ENCODE data around the gene CSNK1A1L.

Gene CSNK1A1L

DNA sequence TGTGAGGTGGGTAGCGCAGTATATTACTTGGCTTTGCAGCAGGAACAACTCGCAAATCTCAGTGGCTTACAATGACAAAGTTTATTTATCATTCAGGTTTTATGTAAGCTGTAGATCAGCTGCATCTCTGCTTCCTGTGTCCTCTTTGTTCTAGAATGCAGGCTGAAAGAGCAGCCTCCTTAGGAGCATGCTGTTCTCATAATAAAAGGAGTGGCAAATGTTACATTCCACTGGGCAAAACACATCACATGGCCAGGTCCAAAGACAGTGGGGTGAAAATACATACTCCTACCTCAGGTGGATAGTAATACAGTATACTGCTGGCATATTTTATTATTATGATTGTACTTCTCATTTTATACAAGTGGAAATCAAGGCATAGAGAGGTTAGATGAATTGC, 1.2 kb upstream of the CSNK1A1L start:
- DNase-seq (ENCODE audit: low read depth) = no peak

DNA sequence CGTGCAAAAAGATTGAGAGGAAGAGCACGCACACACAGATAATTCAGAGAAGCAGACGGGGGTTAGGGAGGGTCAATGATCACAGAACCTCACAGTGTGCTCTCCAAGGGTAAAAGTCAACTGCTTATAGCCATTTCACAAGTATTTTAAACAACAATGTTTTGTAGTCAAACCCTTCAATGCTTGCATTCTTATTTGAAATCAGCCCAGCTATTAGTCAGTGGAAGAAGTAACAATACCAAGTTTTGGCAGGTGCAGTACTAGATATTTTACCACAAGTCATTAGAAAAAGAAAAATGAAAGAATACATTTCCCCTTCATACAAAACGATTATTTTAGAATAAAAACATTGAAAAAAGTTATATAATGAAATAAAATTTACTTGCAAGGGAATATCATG, 2.6 kb downstream of the CSNK1A1L start:
- no peak for DNase-seq (ENCODE audit: low read depth)

DNA sequence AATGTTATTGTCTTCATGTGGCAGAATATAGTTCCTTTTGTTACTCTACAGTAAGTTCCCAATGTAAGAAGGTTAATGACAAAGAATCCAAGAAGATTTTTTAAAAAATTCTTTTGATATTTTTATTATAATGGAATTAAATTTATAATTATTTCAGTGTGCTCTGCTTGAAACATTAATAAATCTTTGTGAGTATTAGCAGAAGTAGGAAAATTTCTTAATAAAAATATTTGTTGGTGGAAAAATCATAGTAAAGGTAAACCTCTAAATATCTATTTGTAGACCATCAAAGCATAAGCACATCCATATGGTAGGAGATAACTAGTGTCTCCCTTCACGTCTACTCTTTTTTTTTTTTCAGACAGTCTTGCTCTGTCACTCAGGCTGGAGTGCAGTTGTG, 4.3 kb downstream of the CSNK1A1L start:
- DNase-seq (ENCODE audit: low read depth) = no peak

DNA sequence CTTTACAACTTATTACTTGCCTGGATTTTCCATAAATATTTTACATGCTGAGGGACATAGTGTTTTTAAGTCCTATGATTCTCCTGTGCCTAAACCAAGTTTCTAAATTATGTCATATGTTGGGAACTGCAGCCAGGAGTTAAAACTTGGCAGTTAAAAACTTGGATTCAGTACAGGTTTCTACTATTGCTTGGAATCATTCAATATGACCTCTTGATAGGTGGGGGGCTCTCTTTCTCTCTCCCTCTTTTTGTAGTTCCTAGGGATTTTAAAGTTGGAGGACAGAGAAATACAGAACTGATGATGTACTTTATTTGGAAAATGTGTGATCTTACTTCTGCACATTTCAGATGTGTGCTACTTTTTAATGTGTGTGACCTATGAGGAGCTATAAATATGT, 4.7 kb downstream of the CSNK1A1L start:
- DNase-seq (ENCODE audit: low read depth) = no peak

DNA sequence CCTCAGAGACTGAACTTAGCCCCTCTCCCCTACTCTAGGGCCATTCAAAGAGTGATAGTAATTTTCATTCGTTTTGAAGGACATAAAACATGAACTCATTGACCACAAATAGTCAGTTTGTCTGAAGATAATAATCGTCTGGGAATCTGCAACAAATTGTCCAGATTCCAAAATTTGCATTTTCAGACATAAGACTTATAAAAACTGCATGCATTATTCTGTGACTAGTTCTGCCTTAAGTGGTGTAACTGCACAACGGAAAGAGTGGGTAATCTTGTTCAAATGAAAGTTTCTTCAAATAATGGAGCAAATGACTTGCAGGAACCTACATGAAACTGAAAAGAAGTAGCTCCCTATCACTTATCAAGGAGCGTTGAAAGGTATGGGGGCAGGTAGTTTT, 8.4 kb downstream of the CSNK1A1L start:
- no peak for DNase-seq (ENCODE audit: low read depth)

DNA sequence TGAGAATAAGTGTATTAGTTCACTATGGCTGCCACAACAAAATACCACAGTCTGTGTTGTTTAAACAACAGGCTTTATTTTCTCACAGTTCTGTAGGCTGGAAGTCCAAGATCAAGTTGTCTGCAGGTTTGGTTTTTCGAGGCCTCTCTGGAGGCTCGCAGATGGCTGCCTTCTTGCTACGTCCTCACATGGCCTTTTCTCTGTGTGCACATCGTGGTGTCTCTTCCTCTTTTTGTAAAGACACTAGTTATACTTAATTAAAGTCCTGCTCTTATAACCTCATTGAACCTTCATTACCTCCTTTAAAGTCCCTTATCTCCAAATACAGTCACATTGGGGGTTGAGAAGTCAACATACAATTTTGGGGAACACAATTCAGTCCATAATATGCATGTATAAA, 10.6 kb downstream of the CSNK1A1L start:
- DNase-seq (ENCODE audit: low read depth) = no peak

DNA sequence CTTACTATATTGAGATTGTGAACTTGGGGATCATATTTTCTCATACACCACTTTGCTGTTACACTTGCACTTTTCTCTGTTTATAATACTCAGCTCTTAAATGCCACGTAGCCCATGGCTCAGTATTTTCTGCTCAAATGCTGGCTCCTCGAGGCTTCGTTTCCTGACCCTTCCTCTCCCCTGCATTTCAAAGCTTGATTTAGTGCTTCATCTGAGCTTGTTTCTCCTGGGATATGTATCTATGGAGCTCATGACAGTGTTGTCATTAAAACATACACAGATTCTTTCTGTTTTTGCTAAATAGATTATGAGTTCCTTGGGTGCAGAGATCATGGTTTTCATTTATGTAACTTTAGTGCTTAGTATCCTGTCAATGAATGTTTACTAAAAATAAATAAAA, 11.4 kb downstream of the CSNK1A1L start:
- DNase-seq (ENCODE audit: low read depth) = no peak

DNA sequence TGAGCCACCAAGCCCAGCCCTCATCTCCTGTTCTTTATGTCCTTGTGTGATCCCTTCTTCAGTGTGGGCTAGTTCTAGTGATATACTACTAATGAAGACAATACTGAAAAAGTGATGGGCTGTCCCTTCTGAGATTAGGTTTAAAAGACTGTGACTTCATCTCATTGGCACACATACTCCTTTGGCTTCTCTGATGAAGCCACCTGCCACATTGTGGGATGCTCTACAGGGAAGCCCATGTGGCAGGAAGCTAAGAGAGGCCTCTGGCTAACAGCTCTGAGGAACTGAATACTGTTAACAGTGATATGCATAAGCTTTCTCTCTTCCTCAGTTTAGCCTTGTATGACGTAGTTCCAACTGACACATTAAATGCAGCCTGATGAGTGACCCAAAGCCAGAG, 13.6 kb downstream of the CSNK1A1L start:
- no peak for DNase-seq (ENCODE audit: low read depth)

DNA sequence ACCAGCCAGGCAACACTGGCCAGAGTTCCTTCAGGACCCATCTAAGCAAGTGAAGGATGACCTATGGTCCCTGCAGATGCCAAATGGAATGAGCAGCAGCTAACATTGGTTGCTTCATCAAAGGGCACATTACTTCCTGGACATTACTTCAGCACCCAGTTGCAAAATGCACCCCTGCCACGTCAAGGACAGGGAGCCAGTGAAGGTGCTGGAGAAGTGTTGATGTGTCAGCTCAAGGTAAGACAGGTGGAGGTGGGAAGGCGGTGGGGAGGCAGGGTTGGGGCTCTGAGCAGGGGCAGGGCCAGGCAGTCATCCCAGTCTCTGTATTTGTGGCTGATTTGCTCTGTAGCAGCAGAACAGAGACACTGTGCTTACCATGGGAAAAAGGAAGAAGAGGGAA, 14.6 kb downstream of the CSNK1A1L start:
- no peak for DNase-seq (ENCODE audit: low read depth)

DNA sequence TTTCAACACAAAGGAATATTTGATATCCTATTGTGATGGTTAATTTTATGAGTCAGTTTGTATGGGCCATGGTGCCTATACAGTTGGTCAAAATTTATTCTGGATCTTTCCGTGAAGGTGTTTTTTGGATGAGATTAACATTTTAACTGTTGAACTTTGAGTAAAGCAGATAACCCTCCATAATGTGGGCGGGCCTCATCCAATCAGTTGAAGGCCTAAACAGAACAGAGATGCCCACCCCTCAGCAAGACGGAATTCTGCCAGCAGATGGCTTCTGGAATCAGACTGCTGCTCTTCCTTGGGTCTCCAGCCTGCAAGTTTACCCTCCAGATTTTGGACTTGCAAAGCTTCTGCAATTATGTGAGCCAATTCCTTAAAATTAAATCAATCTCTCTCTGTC, 16.0 kb downstream of the CSNK1A1L start:
- DNase-seq (ENCODE audit: low read depth) = no peak

DNA sequence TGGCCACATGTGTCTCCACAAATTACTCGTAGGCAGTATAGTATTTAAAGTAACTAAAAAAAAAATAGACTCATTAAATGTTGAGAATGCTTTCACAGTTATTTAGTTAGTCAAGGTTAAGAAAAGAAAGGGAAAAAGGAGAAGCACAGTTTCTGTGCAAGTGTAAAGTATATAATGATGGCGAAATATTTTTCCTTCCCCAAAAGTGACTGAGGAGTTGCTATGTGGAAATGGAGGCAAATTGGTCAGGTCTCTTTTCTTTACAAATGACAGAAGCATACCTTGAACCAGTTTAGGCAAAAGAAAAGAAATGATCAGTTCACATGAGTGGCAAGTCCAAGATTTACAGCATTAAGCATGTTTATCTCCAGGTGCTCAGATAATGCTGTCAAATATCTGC, 18.0 kb downstream of the CSNK1A1L start:
- no peak for DNase-seq (ENCODE audit: low read depth)

DNA sequence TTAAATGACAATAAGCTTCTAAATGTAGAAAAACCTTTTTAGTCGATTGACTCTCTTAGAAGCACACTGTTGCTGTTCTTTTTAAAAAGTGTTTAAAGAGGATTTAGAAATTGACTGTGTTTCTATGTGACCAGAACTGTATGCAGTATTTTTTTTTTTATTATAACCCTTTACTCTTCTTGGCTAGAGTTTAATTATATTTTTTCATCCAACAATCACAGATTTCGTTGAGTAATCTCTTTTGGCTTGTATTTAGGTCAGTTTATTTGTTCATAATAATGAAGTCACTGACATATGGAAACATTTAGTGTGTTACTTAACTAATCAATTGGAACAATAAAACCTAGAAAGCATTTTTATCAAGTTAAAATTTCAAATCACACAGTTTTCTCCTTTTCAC, 19.9 kb downstream of the CSNK1A1L start:
- no peak for DNase-seq (ENCODE audit: low read depth)

DNA sequence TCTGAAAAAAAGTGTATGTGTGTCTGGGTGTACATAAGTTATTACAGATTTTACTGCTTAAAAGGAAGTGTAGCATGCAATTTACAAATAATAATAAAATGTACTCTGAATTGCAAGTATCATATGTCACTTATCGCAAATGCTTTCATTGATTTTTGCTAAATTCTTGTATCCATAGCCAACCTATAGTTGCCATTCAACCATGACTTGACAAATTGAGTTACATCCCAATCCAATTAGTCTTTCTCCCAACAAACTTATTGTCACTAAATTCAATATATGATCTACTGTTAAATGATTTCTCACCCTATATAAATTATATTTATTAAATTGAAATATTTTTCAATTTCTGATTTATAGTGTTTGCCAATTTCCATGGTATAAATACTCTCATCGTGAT, 28.6 kb downstream of the CSNK1A1L start:
- no peak for DNase-seq (ENCODE audit: low read depth)

DNA sequence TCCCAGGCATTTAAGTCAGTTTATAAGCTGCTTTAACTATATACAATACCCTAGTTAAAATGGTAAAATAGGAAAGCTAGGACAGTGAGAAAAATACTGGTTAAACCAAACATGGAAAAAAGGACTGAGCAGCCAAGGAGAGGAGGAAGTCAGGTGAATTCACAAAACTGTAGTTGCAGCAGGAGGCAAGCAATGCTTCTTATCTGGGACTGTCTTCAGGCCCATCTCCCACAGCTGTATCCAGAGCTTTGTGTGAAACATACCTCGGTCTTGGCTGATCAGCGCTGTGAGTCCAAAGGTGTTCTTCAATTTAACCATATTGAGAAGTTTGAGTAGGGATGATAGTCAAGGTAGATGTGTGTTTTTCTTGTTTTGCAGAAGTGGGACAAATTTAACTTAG, 30.3 kb downstream of the CSNK1A1L start:
- no peak for DNase-seq (ENCODE audit: low read depth)

DNA sequence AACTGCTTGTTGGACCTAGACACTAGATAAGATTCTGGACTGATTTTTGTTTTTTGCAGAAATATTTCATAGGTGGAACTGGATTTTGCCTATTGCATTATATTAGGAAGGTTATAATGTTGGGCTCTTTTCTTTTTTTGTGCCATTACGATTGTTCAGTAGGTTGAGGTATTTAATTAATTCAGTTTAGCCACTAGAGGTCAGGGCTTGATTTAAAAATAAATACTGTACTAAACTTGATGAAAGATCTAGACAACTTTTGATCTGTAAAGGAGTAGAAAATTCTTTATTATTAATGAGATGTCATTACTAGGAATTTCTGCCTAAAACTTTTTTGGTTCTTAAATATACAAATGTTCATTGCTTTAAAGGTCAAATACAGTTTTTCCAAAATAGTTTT, 30.8 kb downstream of the CSNK1A1L start:
- DNase-seq (ENCODE audit: low read depth) = no peak

DNA sequence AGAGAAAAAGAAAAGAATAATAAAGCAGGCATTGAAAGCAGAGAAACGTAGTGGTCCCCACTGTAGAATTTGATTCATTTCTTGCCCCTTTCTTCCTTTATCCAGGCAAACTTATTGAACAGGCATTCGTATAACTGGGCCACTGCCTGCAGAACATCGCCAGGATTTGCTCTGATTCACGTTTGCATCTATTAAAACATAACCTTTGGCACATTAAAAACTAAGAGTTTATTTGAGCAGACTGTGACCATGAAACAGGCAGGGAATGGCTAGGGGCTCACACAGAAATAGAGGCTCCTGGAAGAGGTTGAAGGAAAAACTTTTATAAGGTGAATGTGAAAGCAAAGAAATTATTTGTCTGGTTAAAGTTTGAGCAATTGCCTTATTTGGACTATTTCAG, 33.4 kb downstream of the CSNK1A1L start:
- DNase-seq (ENCODE audit: low read depth) = no peak

DNA sequence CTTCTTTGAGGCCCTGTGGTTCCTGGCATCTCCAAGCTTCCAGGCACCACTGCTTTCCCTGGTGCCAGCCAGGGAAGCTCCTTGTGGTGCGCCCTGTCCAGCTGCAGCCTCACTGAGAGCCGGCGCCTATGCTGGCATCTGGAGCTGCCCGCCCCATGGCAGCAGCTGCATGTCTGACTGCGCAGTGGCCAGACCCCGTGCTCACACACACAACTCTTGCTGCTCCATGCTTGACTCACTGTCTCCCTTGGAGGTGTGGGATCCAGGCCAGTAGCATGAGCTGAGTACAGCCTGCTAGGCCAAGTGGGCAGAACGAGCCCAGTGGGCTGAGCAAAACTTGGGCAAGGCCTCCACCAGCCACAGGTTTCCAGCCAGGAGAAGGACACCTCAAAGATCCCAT, 34.5 kb downstream of the CSNK1A1L start:
- DNase-seq (ENCODE audit: low read depth) = no peak

DNA sequence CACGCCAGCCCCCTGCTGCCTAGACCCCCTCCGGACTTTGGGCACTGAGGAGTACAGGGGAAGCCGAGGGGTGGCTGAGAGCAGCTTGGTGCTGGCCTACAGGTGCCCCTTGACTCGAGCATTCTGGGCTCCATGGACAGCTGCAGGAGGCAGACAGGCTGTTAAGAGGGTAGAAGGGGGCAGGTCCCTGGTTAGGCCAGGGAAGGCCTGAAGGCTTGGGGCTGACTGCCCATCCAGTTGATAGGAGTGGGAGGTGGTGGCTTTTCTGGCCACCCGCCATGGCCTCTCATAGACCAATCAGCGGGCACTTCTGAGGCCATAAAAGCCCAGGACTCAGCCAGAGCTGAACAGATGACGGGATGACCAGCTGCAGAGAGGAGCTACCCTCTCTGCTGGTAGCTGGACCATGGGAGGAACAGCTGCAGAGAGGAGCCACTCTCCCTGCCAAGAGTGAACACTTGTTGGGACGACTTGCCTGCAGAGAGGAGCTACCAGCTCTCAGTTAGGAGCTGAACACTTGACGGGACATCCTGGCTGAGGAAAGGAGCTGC, 35.2 kb downstream of the CSNK1A1L start:
- DNase-seq (ENCODE audit: low read depth) = no peak

DNA sequence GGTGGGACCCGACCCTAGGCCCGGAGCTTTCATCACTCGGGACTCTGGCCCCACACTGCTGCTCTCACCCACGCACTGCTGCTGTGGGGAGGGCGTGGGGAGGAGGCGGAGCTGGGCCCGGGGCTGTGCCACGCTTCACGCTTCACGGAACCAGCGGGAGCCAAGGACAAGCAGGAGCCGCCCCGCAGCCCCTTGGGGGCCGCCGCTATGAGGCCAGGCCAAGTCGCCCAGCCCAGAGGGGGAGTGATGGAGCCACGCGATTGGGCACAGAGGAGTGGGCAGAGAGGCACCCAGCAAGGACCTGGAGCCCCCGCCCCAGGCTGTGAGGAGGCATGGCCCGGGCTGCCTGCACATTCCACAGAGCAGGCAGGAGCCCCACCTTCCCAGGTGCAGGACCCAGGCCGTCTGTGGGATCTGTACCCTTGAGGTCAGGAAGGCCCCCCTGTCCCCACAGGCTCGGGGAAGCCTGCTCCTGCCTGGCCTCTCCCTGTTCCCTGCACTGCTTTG, 35.8 kb downstream of the CSNK1A1L start:
- DNase-seq (ENCODE audit: low read depth) = no peak

DNA sequence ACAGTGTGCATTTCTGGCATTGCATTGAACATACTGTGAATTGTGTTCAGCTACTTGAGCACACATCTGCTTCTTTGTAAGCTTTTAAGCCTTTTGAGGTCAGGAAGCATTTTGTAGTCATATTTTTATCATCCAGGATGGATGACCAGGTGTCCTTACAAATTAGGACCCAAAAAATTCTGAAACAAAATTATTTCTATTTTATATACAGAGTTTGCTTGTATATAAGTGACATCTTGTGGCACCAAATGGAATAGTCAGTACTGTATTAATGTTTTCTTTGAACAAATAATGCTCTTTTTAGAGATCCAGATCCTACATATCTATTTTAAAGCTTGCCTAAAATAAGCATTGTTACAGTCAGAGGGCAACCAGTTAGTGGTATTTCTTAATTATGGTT, 36.5 kb downstream of the CSNK1A1L start:
- DNase-seq (ENCODE audit: low read depth) = no peak

DNA sequence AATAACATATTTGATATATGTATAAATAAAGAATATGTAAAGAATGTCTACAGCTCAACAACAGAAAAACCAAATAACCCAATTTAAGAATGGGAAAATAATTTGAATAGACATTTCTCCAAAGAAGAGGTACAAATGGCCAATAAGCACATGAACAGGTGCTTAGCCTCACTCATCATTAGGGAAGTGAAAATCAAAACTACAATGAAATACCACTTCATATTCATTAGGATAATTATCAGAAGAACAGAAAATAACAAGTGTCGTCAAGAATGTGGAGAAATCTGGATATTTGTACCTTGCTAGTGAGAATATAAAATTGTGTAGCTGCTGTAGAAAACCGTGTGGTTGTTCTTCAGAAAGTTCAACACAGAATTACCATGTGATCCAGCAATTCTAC, 37.6 kb downstream of the CSNK1A1L start:
- DNase-seq (ENCODE audit: low read depth) = no peak

DNA sequence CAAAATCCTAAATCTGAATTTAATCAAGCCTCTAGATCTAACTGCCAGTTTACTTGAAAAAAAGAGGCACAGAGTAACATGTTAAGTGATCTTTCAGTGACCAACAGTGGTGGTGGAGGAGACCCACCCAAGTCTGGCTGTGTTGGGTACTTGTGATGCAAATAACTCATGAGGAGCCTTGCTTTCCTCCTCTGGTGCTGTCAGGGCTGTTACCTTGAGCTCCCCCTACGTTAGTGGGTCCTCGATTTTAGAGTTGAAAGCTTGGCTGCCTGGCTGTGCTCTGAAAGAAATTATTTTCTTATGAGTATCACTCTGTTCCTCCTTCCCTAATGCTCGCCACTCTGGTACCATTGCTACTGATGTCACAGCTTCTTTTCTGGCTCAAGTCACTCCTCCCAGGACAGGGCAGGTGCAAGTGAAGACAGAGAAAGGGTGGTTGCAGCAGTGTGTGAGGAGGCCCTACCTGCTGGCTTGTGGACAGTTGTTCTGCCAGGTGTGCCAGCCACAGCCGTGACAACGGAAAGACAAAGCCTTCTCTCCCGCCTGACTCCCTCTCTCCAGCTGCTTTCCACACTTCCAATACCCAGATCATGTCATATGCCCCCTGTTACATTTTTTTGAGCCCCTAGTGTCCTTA, 39.5 kb downstream of the CSNK1A1L start:
- DNase-seq (ENCODE audit: low read depth) = no peak

DNA sequence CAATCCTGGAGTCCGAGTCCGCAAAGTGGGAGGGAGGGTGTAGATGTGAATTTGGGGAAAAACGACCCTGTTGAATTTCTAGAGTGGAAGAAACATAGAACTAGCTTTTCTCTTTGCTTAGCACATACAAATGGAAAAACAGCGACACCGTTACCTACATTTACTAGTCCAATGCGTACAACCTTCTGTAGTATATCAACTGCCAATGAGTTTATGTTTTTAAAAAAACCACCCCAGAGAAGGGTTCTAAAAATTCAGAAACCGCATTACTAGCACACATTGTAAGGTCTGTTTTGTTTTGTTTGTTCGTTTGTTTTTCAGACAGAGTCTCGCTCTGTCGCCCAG, 45.6 kb downstream of the CSNK1A1L start:
- DNase-seq (ENCODE audit: low read depth) = no peak

Measured in stimulated activated CD8-positive, alpha-beta memory T cell treated with anti-CD3 and anti-CD28 coated beads, Interleukin-12 subunit alpha, Interleukin-12 subunit beta, amount 100 ng/mL, for 4 hours (primary cell).